Tibial artery (tissue), 4 donors: ENCODE measurements around the gene MSMP.

ENCODE experiments used
- DNase-seq, 2 donors: peaks; one replicate each; pipeline ENCODE4 v3.0.0-alpha.2; 2019
- H3K27ac ChIP-seq, 2 donors: fragments of 200-600 bp; sonication (generic) in 1 of 2; 1 replicate in 1 of 2; 2 replicates in 1 of 2; pipeline ENCODE4 v1.5.1; 2018 to 2019; ENCODE audit warnings: mild to moderate bottlenecking in 1 of 2
- H3K27me3 ChIP-seq, 2 donors: fragments of 200-600 bp; sonication (generic) in 1 of 2; one replicate each; pipeline versions ENCODE4 v1.5.1 to v1.6.0; 2016 to 2019
- H3K36me3 ChIP-seq, 3 donors: fragments of 200-600 bp; sonication (generic) in 2 of 3; one replicate each; pipeline ENCODE4 v1.5.1; 2016 to 2019; ENCODE audit warnings: mild to moderate bottlenecking in 2 of 3
- H3K4me1 ChIP-seq, 4 donors: fragments of 200-600 bp; sonication (generic) in 2 of 4; 1 replicate in 3 of 4; 2 replicates in 1 of 4; pipeline ENCODE4 v1.5.1; 2016 to 2019
- H3K4me3 ChIP-seq, 2 donors: fragments of 200-600 bp; sonication (generic) in 1 of 2; 1 replicate in 1 of 2; 2 replicates in 1 of 2; pipeline ENCODE4 v1.5.1; 2018 to 2019; ENCODE audit warnings: mild to moderate bottlenecking in 2 of 2
- H3K9me3 ChIP-seq, 3 donors: fragments of 200-600 bp; sonication (generic) in 1 of 3; one replicate each; pipeline ENCODE4 v1.5.1; 2016 to 2019
- CTCF ChIP-seq, 2 experiments: fragments of 200-600 bp in 1 of 2; fragments of 450-650 bp in 1 of 2; IDR thresholded peaks; one replicate each; pipeline ENCODE4 v1.5.1; 2017 to 2019; ENCODE audit warnings: antibody characterized with exemption in 2 of 2, mild to moderate bottlenecking in 1 of 2, moderate library complexity in 1 of 2
- intact Hi-C: fragments of 100-400 bp; cut with DNase I; formaldehyde crosslinking; loops from one replicate; pipeline ENCODE4 v1.15.0; 2023; ENCODE audit warnings: low total_unique reads

The MSMP gene

GRCh38 chr9:35708146-35708545 lies 45.9 kb downstream of the MSMP start:
- peak overlapping the region; percentile 26 to 97 for H3K27ac ChIP-seq
- DNase-seq, result no peak
- H3K36me3 ChIP-seq, result peaks cover 97 to 100% (median 97%) of the 10 kb centered on the region in 3 donors
- H3K4me1 ChIP-seq, result peaks cover 0 to 5% (median 0%) of the 10 kb centered on the region in 4 donors
- no peaks in the 10 kb centered on the region for H3K9me3 ChIP-seq
- no peak overlapping the region for H3K4me3 ChIP-seq
- no peak for TF ChIP-seq CTCF (IDR thresholded peaks at IDR 0.05)
- H3K27me3 ChIP-seq, result no peaks in the 10 kb centered on the region
- intact Hi-C loops, result no loop called here

GRCh38 chr9:35706951-35707350 lies 47.1 kb downstream of the MSMP start:
- H3K4me3 ChIP-seq, result no peak overlapping the region
- peak overlapping the region; percentile 96 to 97 for H3K27ac ChIP-seq
- H3K4me1 ChIP-seq, result no peaks in the 10 kb centered on the region
- TF ChIP-seq CTCF (IDR thresholded peaks at IDR 0.05), result no peak
- H3K36me3 ChIP-seq, result peaks cover 97 to 100% (median 97%) of the 10 kb centered on the region in 3 donors
- intact Hi-C loops, result no loop called here
- no peaks in the 10 kb centered on the region for H3K27me3 ChIP-seq
- H3K9me3 ChIP-seq, result no peaks in the 10 kb centered on the region
- no peak for DNase-seq

GRCh38 chr9:35705836-35706430 lies 48.1 kb downstream of the MSMP start:
- peaks cover 97 to 100% (median 97%) of the 10 kb centered on the region in 3 donors for H3K36me3 ChIP-seq
- intact Hi-C loops, result no loop called here
- no peak overlapping the region for H3K4me3 ChIP-seq
- H3K27me3 ChIP-seq, result no peaks in the 10 kb centered on the region
- H3K4me1 ChIP-seq, result no peaks in the 10 kb centered on the region
- H3K9me3 ChIP-seq, result no peaks in the 10 kb centered on the region
- DNase-seq, result no peak
- peak overlapping the region; percentile 96 to 97 for H3K27ac ChIP-seq
- no peak for TF ChIP-seq CTCF (IDR thresholded peaks at IDR 0.05)

GRCh38 chr9:35705372-35705771 lies 48.7 kb downstream of the MSMP start:
- Histone ChIP-seq H3K9me3 (no peaks in the 10 kb centered on the region), H3K27ac (peak overlapping the region; percentile 96 to 97), H3K4me1 (no peaks in the 10 kb centered on the region), H3K36me3 (peaks cover 97 to 100% (median 97%) of the 10 kb centered on the region in 3 donors), H3K4me3 (no peak overlapping the region), H3K27me3 (no peaks in the 10 kb centered on the region)
- intact Hi-C loops, result no loop called here
- DNase-seq, result no peak
- no peak for TF ChIP-seq CTCF (IDR thresholded peaks at IDR 0.05)

GRCh38 chr9:35703906-35704672 lies 50.0 kb downstream of the MSMP start:
- TF ChIP-seq CTCF (IDR thresholded peaks at IDR 0.05), result no peak
- Histone ChIP-seq H3K36me3 (peaks cover 100% of the 10 kb centered on the region in 3 donors), H3K27ac (peak overlapping the region; percentile 96 to 97), H3K4me3 (no peak overlapping the region), H3K27me3 (no peaks in the 10 kb centered on the region), H3K9me3 (no peaks in the 10 kb centered on the region), H3K4me1 (peaks cover 0 to 3% (median under 1%) of the 10 kb centered on the region in 4 donors)
- intact Hi-C loops, result no loop called here
- no peak for DNase-seq
